HepG2 (cell line): ENCODE results near the gene SLC2A6. TPM values are rescaled to one million over a fixed set of nuclear protein-coding genes. Genes with fewer than 3 reads are reported as not detected.

ENCODE experiments used
- DNMT3B ChIP-seq: conservative IDR thresholded peaks from 2 replicates; pipeline ENCODE4 v1.6.1; 2016; ENCODE audit warnings: missing biosample characterization, control low read depth
- HNF1B ChIP-seq: sonication (generic); formaldehyde crosslinking; IDR thresholded peaks from 2 replicates; pipeline ENCODE4 v1.5.1; 2020; ENCODE audit warnings: mild to moderate bottlenecking, moderate library complexity, missing genetic modification reagents
- HNRNPL ChIP-seq: fragments of 200-400 bp; formaldehyde crosslinking; IDR thresholded peaks from 2 replicates; pipeline ENCODE4 v1.6.1; 2017; ENCODE audit warnings: mild to moderate bottlenecking, low read depth, low read length
- HOXA9 ChIP-seq: sonication (generic); formaldehyde crosslinking; IDR thresholded peaks from 2 replicates; pipeline ENCODE4 v1.8.1; 2022; ENCODE audit warnings: missing genetic modification reagents, mild to moderate bottlenecking, moderate library complexity, borderline replicate concordance
- LCORL ChIP-seq, 2 experiments: fragments of 450-650 bp in 1 of 2; sonication (generic) in 1 of 2; formaldehyde crosslinking in 1 of 2; IDR thresholded peaks; 2 replicates each; pipeline versions ENCODE4 v1.5.0 to v1.6.1; 2017 to 2020; ENCODE audit warnings: antibody characterized with exemption in 1 of 2, missing genetic modification reagents in 1 of 2
- MEF2D ChIP-seq: sonication (generic); formaldehyde crosslinking; IDR thresholded peaks from 2 replicates; pipeline ENCODE4 v1.5.1; 2020; ENCODE audit warnings: mild to moderate bottlenecking, missing genetic modification reagents
- MTA1 ChIP-seq: sonication (generic); formaldehyde crosslinking; IDR thresholded peaks from 2 replicates; pipeline ENCODE4 v1.4.0; 2020; ENCODE audit warnings: missing genetic modification reagents, mild to moderate bottlenecking, borderline replicate concordance
- MXD3 ChIP-seq: IDR thresholded peaks from 2 replicates; pipeline ENCODE4 v1.6.1; 2016; ENCODE audit warnings: mild to moderate bottlenecking, missing biosample characterization, missing genetic modification reagents
- NFKBIZ ChIP-seq: IDR thresholded peaks from 2 replicates; pipeline ENCODE4 v1.6.1; 2018; ENCODE audit warnings: missing genetic modification reagents, missing compliant biosample characterization
- NONO ChIP-seq, 2 experiments: fragments of 450-650 bp in 1 of 2; sonication (generic) in 1 of 2; formaldehyde crosslinking in 1 of 2; IDR thresholded peaks in 1 of 2; conservative IDR thresholded peaks in 1 of 2; 2 replicates each; pipeline versions ENCODE4 v1.6.1 to v1.8.0; 2017 to 2022; ENCODE audit warnings: mild to moderate bottlenecking in 1 of 2, missing genetic modification reagents in 1 of 2, moderate library complexity in 1 of 2
- PATZ1 ChIP-seq: sonication (generic); formaldehyde crosslinking; IDR thresholded peaks from 2 replicates; pipeline ENCODE4 v1.4.0; 2020; ENCODE audit warnings: missing genetic modification reagents
- PHF21A ChIP-seq: sonication (generic); formaldehyde crosslinking; IDR thresholded peaks from 2 replicates; pipeline ENCODE4 v1.5.0; 2020; ENCODE audit warnings: mild to moderate bottlenecking, missing genetic modification reagents
- SALL1 ChIP-seq: sonication (generic); formaldehyde crosslinking; IDR thresholded peaks from 2 replicates; pipeline ENCODE4 v1.8.0; 2022; ENCODE audit warnings: mild to moderate bottlenecking, missing genetic modification reagents
- SOX5 ChIP-seq: IDR thresholded peaks from 2 replicates; pipeline ENCODE4 v1.6.1; 2016; ENCODE audit warnings: borderline replicate concordance
- YY1 ChIP-seq: IDR thresholded peaks from 2 replicates; pipeline ENCODE4 v1.6.1; 2011; ENCODE audit warnings: low read length, low read depth, moderate library complexity, mild to moderate bottlenecking; ENCODE audit not compliant: insufficient read depth, insufficient replicate concordance
- ZBTB38 ChIP-seq: sonication (generic); formaldehyde crosslinking; IDR thresholded peaks from 2 replicates; pipeline ENCODE4 v1.5.1; 2020; ENCODE audit warnings: mild to moderate bottlenecking, missing genetic modification reagents
- ZMYM3 ChIP-seq: sonication (generic); formaldehyde crosslinking; IDR thresholded peaks from 2 replicates; pipeline ENCODE4 v1.5.1; 2020; ENCODE audit warnings: mild to moderate bottlenecking, missing genetic modification reagents
- ZNF558 ChIP-seq: sonication (generic); formaldehyde crosslinking; IDR thresholded peaks from 2 replicates; pipeline ENCODE4 v1.9.0; 2022; ENCODE audit warnings: mild to moderate bottlenecking, missing genetic modification reagents, borderline replicate concordance
- ZNF691 ChIP-seq: sonication (generic); formaldehyde crosslinking; IDR thresholded peaks from 2 replicates; pipeline ENCODE4 v1.4.0; 2020; ENCODE audit warnings: missing genetic modification reagents, low read depth, mild to moderate bottlenecking, borderline replicate concordance
- polyA plus RNA-seq, 8 experiments: library from polyadenylated mRNA; depleted of rRNA in 3 of 8; stranded (reverse) in 7 of 8; unstranded in 1 of 8; fragments of >200 nt; fragmentation: Illumina TruSeq in 4 of 8; extraction: Trizol in 4 of 8; gene quantifications; 2 replicates each; pipeline versions ENCODE4 v1.2.1 to v1.2.3, GENCODE V29; 2011 to 2016; ENCODE audit warnings: low read depth in 4 of 8, missing spikeins in 1 of 8, mixed read lengths in 1 of 8; ENCODE audit not compliant: insufficient read depth in 1 of 8
- total RNA-seq, 5 experiments: library from RNA; depleted of rRNA; stranded (reverse); fragments of >200 nt; fragmentation: Illumina TruSeq; extraction: Trizol; gene quantifications; 2 replicates each; pipeline ENCODE4 v1.2.3, GENCODE V29; 2016; ENCODE audit warnings: low read depth in 1 of 5

SLC2A6 gene
- total and polyA plus RNA-seq, 2 of the 13 experiments (the other 11 are each of a cell fraction or from before 2014, with no cell fraction given), result 4.1 to 15.0 TPM

GRCh38 chr9:133477992-133478850 is 678 bp downstream of the SLC2A6 start (continued):
- TF ChIP-seq SOX5 (peak; percentile 21; the same call in 1 of the 2 replicates), HNF1B (peak; percentile 17; the same call in 1 of the 2 replicates), LCORL (IDR thresholded peaks at IDR 0.05) (no peak), LCORL (CRISPR knock-in tag; IDR thresholded peaks at IDR 0.05) (peak; percentile 45; the same call in 1 of the 2 replicates), MTA1 (CRISPR knock-in tag) (peak; percentile 59; the same call in 1 of the 2 replicates), DNMT3B (no peak), MEF2D (CRISPR knock-in tag) (peak; percentile 42; the same call in 1 of the 2 replicates), ZNF558 (CRISPR knock-in tag) (0 out of 2 replicates have a peak, but pooled peaks have one; percentile 11), SALL1 (CRISPR knock-in tag) (peak; percentile 33; the same call in 1 of the 2 replicates), ZBTB38 (0 out of 2 replicates have a peak, but pooled peaks have one; percentile 29), HNRNPL (0 out of 2 replicates have a peak, but pooled peaks have one; percentile 53), NONO (IDR thresholded peaks at IDR 0.05) (no peak), NONO (CRISPR knock-in tag; conservative IDR thresholded peaks at IDR 0.05) (0 out of 2 replicates have a peak, but pooled peaks have one; percentile 49), ZNF691 (peak; percentile 41; the same call in 1 of the 2 replicates), MXD3 (CRISPR knock-in tag) (0 out of 2 replicates have a peak, but pooled peaks have one; percentile 20), HOXA9 (CRISPR knock-in tag) (no peak), PATZ1 (peak; percentile 53), PHF21A (CRISPR knock-in tag) (peak; percentile 82), ZMYM3 (CRISPR knock-in tag) (peak; percentile 61; the same call in 1 of the 2 replicates), NFKBIZ (CRISPR knock-in tag) (0 out of 2 replicates have a peak, but pooled peaks have one; percentile 9), YY1 (peak; percentile 11)
